GM12874 (cell line): ENCODE data around the gene NBAS.

Experiments used
- CTCF ChIP-seq: IDR thresholded peaks from 2 replicates; pipeline ENCODE4 v1.5.1; 2011; ENCODE audit warnings: low read depth, mild to moderate bottlenecking, control low read depth, low read length, moderate library complexity; ENCODE audit not compliant: insufficient read depth

Gene NBAS

DNA sequence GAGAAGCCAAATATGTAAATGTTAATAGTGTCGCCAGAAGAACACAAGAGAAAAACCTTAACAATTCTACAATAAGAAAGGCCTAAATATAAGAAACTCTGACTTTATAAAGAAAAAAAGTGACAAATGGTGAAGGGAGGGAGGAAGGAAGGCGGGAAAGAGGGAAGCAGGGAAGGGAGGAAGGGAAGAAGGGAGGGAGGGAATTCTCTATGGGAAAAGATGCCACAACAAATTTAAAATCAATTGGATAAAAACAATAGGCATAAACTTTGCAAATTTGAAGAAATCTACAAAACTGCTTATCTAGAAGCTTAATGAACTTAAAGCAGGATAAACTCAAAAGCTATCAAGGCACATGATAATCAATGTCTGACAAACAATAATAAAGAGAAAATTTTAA is 16.9 kb downstream of the NBAS start:
- no peak for TF ChIP-seq CTCF

DNA sequence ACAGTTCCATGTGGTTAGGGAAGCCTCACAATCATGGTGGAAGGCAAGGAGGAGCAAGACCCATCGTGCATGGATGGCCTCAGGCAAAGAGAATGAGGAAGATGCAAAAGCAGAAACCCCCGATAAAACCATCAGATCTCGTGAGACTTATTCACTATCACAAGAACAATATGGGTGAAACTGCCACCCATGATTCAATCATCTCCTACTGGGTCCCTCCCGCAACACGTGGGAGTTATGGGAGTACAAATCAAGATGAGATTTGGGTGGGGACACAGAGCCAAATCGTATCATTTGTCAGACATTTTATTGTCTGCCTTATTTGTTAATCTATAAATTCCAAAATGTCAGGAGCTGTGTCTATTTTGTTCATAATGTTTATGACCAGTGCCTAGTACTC is 17.6 kb downstream of the NBAS start:
- TF ChIP-seq CTCF, result no peak

GRCh38 chr2:15543053-15543452 is 18.1 kb downstream of the NBAS start:
- TF ChIP-seq CTCF, result no peak

DNA sequence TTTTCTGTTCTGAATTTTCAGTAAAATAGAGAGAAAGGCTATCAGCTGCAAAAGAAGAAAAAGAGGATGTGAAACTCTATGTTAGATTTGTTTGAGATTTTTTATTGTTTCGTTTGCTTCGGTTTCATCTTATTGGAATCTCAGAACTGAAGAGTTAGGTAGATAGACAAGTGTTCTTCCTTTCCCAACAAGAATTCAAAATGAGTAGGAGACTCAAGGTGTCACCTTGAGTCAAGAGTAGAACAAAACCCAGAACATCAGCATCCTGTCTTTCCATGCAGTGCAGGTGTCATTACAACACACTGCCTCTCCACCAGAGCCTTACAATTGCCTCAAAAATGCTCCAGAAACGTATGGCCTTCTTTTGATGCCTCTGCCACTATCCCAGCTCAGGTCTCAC is 21.1 kb downstream of the NBAS start:
- TF ChIP-seq CTCF, result no peak

DNA sequence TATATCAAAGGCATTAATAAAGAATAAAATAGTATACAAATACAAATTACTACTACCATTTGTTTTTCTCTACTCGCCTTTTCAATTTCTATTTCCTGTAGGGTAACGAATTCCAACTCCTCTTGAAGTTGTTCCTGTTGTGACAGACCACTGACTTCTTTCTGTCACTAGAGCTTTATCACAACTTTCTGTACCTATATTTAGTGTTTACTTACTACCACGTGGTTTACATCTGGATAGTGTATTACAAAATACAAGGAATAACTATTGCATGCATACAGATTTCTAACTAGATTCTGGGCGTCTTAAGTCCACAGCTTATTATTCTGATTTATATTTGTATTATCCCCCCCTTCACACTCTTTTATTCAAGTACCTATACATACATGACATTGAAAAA is 22.3 kb downstream of the NBAS start:
- no peak for TF ChIP-seq CTCF

DNA sequence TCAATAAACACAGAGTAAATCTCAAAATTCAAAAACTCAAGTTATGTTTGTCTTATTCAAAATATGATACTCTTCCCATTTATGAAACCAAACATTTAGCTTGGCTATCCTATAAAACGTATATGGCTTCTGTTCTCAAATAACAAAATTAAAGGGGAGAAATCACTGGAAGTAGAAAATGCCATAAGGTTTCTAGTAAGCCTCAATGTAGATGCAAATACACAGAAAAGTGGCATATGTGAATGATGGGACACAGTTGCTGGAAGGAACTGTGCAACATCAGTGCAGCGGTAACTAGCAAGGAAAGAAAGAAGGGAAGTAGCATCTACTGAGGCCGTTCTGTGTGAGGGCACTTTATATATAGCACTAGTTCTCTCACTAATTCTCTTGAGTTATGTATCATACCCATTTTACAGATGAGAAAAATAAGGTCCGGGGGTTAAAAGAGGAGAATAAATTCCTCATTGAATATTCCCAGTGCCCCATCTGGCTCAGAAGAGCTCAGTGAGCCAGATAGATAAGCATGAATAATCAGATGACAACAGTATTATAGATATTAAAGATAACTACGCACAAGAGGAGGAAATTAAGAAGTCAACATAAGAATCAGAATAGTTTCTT is 27.2 kb downstream of the NBAS start:
- TF ChIP-seq CTCF, result no peak

DNA sequence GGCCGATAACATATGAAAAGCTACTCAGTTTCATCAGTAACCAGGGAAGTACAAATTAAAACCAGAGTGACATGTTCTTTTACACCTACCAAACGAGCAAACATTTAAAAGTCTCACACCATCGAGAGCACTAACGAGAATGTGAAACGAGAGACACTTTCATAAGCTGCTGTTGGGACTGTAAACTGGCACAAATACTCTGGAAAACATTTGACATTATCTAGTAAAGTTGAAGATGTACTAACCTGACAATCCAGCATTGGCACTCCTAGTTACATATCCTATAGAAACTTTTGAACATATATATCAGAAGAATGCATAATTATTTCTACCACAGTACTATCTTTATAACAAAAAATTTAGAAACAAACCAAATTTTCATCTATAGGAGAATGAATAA is 28.1 kb downstream of the NBAS start:
- TF ChIP-seq CTCF, result no peak
